Thymus (tissue), 11 donors: ENCODE data around the gene ATXN7L2. TPM values are rescaled to one million over a fixed set of nuclear protein-coding genes. Genes with fewer than 3 reads are reported as not detected.

Experiments
- DNase-seq, 9 donors: peaks; one replicate each; pipeline ENCODE4 v3.0.0-alpha.2; 2013; ENCODE audit warnings: low spot score in 9 of 9, low read depth in 6 of 9, missing footprints in 1 of 9
- H3K27ac ChIP-seq, 2 donors: one replicate each; pipeline ENCODE4 v1.5.1; 2013; ENCODE audit warnings: control low read depth in 1 of 2, low read depth in 1 of 2, low read length in 1 of 2, mild to moderate bottlenecking in 1 of 2, moderate library complexity in 1 of 2
- H3K27me3 ChIP-seq, 2 donors: one replicate each; pipeline ENCODE4 v1.5.1; 2013; ENCODE audit warnings: low read length in 1 of 2; ENCODE audit not compliant: control insufficient read depth in 2 of 2, insufficient read depth in 1 of 2
- H3K36me3 ChIP-seq, 2 donors: one replicate each; pipeline ENCODE4 v1.5.1; 2013; ENCODE audit warnings: low read length in 1 of 2, mild to moderate bottlenecking in 1 of 2, moderate library complexity in 1 of 2; ENCODE audit not compliant: control insufficient read depth in 2 of 2, insufficient read depth in 2 of 2
- H3K4me1 ChIP-seq, 2 donors: one replicate each; pipeline ENCODE4 v1.5.1; 2013; ENCODE audit warnings: low read length in 2 of 2; ENCODE audit not compliant: control insufficient read depth in 2 of 2, insufficient read depth in 2 of 2
- H3K4me3 ChIP-seq, 2 donors: one replicate each; pipeline ENCODE4 v1.5.1; 2013; ENCODE audit warnings: low read length in 2 of 2, control low read depth in 1 of 2, mild to moderate bottlenecking in 1 of 2
- H3K9me3 ChIP-seq, 2 donors: one replicate each; pipeline ENCODE4 v1.5.1; 2013; ENCODE audit warnings: low read length in 1 of 2, mild to moderate bottlenecking in 1 of 2; ENCODE audit not compliant: control insufficient read depth in 2 of 2, insufficient read depth in 1 of 2
- WGBS: extraction: QIAGEN DNeasy Blood & Tissue Kit; methylation state at CpG from one replicate; pipeline ENCODE4 v1.1.7; 2013; 5-methylcytosine and 5-hydroxymethylcytosine counted together
- polyA plus RNA-seq: library from polyadenylated mRNA; stranded (reverse); fragments of 200-250 nt; gene quantifications from one replicate; pipeline ENCODE4 v1.2.3, GENCODE V29; 2013
- total RNA-seq: library from RNA; stranded (reverse); fragments of 120-200 nt; gene quantifications from one replicate; pipeline ENCODE4 v1.2.4, GENCODE V29; 2013
- donor health status: healthy.

Gene ATXN7L2
- total and polyA plus RNA-seq, 2 donors = 5.4 to 19.6 TPM

DNA sequence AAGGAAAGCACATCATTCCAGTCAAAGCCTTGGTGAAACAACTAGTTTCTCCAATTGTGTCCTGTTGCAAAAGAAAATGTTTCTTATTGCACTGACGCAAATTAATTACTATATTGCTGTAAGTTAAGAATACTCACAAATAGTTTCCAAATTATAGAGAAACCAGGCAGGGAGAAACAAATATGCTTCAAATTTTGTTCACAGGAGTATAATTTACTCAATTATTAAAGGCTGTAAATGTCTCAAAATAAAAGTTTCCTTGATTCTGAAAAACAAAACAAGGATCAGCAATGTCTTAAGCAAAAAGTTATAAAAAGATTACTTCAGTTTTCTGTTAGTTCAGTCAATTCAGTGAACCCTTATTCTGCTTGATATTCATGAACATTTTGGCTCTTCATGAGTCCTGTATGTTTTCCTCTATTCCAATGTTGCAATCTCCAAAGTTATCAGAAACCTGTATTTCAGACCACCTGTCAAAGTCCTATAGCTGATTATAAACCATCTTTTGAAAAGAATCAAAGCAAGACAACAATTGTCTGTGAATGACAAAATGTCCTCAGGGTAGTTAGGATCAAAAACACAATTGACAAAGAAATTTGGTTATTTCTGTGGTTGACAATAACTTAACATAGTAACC is 29.1 kb upstream of the ATXN7L2 start:
- Histone ChIP-seq H3K27ac (no peak overlapping the region), H3K36me3 (no peaks in the 10 kb centered on the region), H3K27me3 (peaks cover 0 to 2% of the 10 kb centered on the region in 2 donors), H3K9me3 (peaks cover 0 to 1% of the 10 kb centered on the region in 2 donors), H3K4me3 (no peak overlapping the region), H3K4me1 (no peaks in the 10 kb centered on the region)
- WGBS = 97% methylated on average over 1 of the region's 1 CpG
- DNase-seq = no peak

DNA sequence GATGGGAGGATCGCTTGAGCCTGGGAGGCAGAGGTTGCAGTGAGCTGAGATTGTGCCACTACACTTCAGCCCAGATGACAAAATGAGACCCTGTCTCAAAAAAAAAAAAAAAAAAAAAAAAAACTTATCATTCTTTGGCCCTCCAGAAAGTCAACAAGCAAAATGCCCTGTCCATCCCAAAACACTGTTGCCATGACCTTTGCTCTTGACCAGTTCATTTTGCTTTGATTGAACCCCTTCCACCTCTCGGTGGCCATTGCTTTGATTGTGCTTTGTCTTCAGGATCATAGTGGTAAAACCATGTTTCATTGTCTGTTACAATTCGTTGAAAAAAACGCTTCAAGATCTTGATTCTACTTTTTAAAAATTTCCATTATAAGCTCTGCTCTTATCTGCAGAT is 25.9 kb upstream of the ATXN7L2 start:
- Histone ChIP-seq H3K4me3 (no peak overlapping the region), H3K27ac (no peak overlapping the region), H3K4me1 (no peaks in the 10 kb centered on the region), H3K27me3 (peaks cover 0 to 20% of the 10 kb centered on the region in 2 donors), H3K36me3 (no peaks in the 10 kb centered on the region), H3K9me3 (peaks cover 0 to 1% of the 10 kb centered on the region in 2 donors)
- 97% methylated on average over 4 of the region's 4 CpGs for WGBS
- no peak for DNase-seq

DNA sequence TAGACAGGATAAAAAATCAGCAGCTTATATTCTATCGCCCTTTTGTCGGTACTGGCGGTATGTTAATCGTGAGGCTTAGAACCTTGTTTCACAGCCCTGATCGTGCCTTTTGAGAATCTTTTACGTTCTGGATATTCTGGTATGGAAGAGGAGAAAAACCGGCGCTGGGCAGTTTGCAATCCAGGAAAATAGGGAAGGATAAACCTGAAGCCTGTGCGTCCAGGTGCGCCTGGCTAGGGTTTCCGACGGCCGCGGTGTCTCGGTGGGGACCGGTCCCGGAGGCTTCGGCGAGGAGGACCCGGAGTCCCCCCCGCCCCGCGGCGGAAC is 17.6 kb upstream of the ATXN7L2 start:
- peak overlapping the region; percentile 7 to 54 for H3K4me3 ChIP-seq
- no peaks in the 10 kb centered on the region for H3K36me3 ChIP-seq
- peaks cover 6 to 11% of the 10 kb centered on the region in 2 donors for H3K4me1 ChIP-seq
- peaks cover 3% of the 10 kb centered on the region in 2 donors for H3K9me3 ChIP-seq
- WGBS = 9% methylated on average over 24 of the region's 24 CpGs
- no peak overlapping the region for H3K27ac ChIP-seq
- no peak for DNase-seq
- peaks cover 44 to 91% of the 10 kb centered on the region in 2 donors for H3K27me3 ChIP-seq

DNA sequence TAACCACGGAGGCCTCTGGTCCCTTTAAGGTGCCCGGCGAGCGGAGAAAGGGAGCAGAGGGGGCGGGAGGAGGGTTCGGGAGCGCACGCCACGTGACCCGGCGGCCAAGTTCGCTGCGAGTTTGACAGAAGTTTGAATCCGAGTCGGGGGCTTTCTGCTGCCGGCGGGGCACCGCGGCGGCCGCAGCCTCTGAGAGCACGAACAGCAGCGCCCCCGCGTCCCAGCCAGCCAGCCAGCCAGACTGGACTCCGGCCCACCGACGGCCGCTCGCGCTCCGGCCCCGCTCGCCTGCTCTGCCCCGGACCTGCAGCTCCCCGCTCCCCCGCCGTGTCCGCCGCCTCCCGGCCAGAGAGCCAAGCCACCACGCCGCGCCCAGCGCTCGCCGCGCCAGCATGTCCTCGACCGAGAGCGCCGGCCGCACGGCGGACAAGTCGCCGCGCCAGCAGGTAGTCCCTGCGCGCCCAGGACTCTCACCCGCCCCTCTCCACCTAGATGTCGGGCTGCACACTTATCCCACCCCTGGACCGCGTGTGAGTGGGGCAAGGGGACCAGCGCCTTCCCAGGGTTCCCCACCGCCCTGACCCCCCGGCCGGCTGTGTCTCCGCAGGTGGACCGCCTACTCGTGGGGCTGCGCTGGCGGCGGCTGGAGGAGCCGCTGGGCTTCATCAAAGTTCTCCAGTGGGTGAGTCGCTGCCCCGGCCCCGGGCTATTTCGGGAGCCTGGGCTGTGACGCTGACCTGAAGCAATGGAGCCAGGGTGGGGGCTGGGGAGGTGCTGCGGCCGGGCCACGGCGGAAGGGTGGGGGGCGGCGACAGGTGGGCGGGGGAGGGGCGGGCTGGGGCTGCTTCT is 17.0 kb upstream of the ATXN7L2 start, which contains the start of gene SYPL2:
Gene SYPL2 (plus strand): TSS at position 95 of the 849 bp plus-strand sequence. CDS start 298 bp downstream, at position 393.
- H3K4me1 ChIP-seq = peaks cover 6 to 11% of the 10 kb centered on the region in 2 donors
- H3K4me3 ChIP-seq = peak within 1 kb of the TSS; percentile 7 to 54
- H3K36me3 ChIP-seq = no peaks in the 10 kb centered on the region
- H3K27ac ChIP-seq = no peak within 1 kb of the TSS
- 2% methylated on average over 88 of the region's 88 CpGs for WGBS
- no peak for DNase-seq
- peaks cover 3% of the 10 kb centered on the region in 2 donors for H3K9me3 ChIP-seq
- H3K27me3 ChIP-seq = peaks cover 44 to 91% of the 10 kb centered on the region in 2 donors

DNA sequence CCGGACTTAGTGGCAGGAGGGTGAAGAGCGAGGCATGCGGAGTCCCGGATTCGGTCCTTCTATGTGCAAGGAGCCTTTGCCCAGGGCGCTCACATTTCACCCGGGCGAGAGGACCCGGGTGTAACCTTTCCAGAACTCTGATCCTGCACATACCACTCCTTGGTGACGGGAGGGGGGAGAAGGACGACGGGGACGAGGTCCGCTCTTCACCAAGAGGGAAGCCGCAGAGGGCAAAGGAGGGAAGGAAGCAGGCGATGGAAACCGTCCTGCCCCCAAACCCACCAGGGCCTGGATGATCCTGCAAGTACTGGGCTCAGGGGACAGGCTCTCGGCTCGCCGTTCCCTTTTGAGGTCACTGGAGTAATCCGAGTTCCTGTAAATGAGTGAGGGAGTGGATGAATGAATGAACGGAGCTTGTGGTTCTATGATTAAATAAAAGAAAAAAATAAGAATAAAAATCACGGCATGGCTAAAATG is 16.4 kb upstream of the ATXN7L2 start:
- no peak for DNase-seq
- peak overlapping the region in 1 of 2 donors; percentile 54 for H3K4me3 ChIP-seq
- no peak overlapping the region for H3K27ac ChIP-seq
- 10% methylated on average over 23 of the region's 23 CpGs for WGBS
- H3K36me3 ChIP-seq = no peaks in the 10 kb centered on the region
- peaks cover 44 to 92% of the 10 kb centered on the region in 2 donors for H3K27me3 ChIP-seq
- peaks cover 3% of the 10 kb centered on the region in 2 donors for H3K9me3 ChIP-seq
- peaks cover 6 to 11% of the 10 kb centered on the region in 2 donors for H3K4me1 ChIP-seq

DNA sequence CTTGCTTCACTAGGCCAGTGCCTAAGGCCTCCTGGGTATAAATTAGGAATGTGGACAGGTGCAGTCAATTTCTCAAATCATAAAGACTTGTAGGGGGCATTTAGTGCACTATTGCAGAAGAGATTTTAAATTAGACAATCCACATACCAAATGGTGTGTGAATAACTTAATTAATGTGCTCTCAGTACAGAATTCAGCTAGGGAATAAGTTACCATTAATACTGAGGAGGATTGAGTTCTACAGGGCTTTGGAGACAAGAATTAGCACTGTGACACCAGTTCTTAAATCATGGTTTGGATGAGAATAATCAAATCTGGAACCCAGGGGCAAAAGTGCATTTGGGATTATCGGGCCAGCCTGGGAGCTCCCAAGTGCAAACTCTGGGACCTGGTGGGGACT is 15.6 kb upstream of the ATXN7L2 start:
- peaks cover 41 to 93% of the 10 kb centered on the region in 2 donors for H3K27me3 ChIP-seq
- H3K36me3 ChIP-seq = no peaks in the 10 kb centered on the region
- H3K4me3 ChIP-seq = no peak overlapping the region
- WGBS = 96% methylated on average over 1 of the region's 1 CpG
- H3K4me1 ChIP-seq = peaks cover 6 to 11% of the 10 kb centered on the region in 2 donors
- H3K9me3 ChIP-seq = peaks cover 3% of the 10 kb centered on the region in 2 donors
- no peak overlapping the region for H3K27ac ChIP-seq
- no peak for DNase-seq

DNA sequence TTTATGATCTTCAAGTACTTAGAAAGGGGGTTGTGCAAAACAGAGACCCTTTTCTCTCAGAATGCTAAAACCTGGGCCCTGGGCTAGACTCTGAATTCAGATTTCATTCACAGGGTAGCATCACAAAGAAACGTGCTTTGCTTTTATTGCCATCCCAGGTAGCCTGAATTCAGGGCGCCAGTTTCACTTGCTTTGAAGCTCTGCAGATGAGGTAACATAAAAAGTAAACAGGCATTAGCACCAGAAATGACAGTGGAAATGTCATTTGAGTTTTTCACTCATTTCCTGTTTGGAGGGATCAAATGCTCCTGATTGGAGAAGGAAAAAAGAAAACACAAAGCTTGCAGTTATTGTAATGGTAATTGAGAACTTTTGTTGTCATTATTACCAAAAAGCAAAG is 14.8 kb upstream of the ATXN7L2 start:
- peaks cover 6 to 11% of the 10 kb centered on the region in 2 donors for H3K4me1 ChIP-seq
- no peak for DNase-seq
- no peaks in the 10 kb centered on the region for H3K36me3 ChIP-seq
- 25% methylated on average over 2 of the region's 2 CpGs for WGBS
- H3K9me3 ChIP-seq = peaks cover 3% of the 10 kb centered on the region in 2 donors
- H3K27me3 ChIP-seq = peaks cover 39 to 93% of the 10 kb centered on the region in 2 donors
- H3K4me3 ChIP-seq = no peak overlapping the region
- H3K27ac ChIP-seq = no peak overlapping the region

DNA sequence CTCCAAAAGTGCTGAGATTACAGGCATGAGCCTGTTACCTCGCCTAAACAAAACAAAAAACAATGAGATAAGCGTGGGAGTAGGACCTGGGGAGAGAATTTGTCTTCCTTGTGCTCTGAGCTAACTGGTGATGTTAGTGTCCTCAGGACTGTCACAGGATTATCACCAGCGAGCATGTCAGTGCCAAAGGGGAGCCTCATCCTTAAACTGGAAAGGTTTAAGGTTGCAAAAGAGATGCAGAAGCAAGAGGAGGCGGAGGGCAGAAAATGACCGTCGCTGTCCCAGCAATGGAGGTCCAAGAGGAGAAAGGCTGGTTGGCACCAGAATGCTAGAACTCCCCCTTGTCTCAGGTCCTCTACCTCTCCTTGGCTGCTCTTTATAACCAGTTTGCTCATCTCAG is 13.5 kb upstream of the ATXN7L2 start:
- Histone ChIP-seq H3K9me3 (peaks cover 3% of the 10 kb centered on the region in 2 donors), H3K4me1 (peaks cover 6 to 11% of the 10 kb centered on the region in 2 donors), H3K27me3 (peaks cover 33 to 85% of the 10 kb centered on the region in 2 donors), H3K27ac (no peak overlapping the region), H3K36me3 (no peaks in the 10 kb centered on the region), H3K4me3 (no peak overlapping the region)
- WGBS = 70% methylated on average over 6 of the region's 6 CpGs
- DNase-seq = no peak

DNA sequence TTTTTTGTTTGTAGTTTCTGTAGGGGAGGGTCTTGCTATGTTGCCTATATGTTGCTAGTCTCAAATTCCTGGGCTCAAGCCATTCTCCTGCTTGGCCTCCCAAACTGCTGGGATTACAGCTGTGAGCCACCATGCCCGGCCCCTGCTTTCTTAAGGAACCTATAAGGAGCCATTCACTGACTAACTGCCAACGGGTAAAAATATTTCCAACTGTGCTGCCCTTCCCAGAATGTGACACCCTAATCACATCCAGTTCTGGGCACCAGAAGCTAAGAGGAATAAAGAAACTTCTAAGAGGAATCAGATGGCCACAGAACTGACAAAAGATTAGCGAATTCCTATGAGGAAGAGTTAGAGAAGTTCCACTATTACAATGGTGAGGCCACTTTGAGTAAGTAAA is 10.9 kb upstream of the ATXN7L2 start:
- no peak for DNase-seq
- WGBS = 81% methylated on average over 3 of the region's 3 CpGs
- Histone ChIP-seq H3K9me3 (peaks cover under 1 to 1% of the 10 kb centered on the region in 2 donors), H3K4me3 (no peak overlapping the region), H3K4me1 (no peaks in the 10 kb centered on the region), H3K27ac (no peak overlapping the region), H3K27me3 (peaks cover 13 to 75% of the 10 kb centered on the region in 2 donors), H3K36me3 (no peaks in the 10 kb centered on the region)
